22Rv1 (cell line): Measurements from ENCODE around the gene TMEM145.

Experiments
- ZFX ChIP-seq: fragments of 450-650 bp; IDR thresholded peaks from 2 replicates; pipeline ENCODE4 v1.6.1; 2017; ENCODE audit warnings: antibody characterized with exemption, borderline replicate concordance
- TF ChIP-seq, protein P1 (sequence below): fragments of 450-650 bp; IDR thresholded peaks from 2 replicates; pipeline ENCODE4 v1.5.1; 2017; ENCODE audit warnings: mild to moderate bottlenecking

DNA sequence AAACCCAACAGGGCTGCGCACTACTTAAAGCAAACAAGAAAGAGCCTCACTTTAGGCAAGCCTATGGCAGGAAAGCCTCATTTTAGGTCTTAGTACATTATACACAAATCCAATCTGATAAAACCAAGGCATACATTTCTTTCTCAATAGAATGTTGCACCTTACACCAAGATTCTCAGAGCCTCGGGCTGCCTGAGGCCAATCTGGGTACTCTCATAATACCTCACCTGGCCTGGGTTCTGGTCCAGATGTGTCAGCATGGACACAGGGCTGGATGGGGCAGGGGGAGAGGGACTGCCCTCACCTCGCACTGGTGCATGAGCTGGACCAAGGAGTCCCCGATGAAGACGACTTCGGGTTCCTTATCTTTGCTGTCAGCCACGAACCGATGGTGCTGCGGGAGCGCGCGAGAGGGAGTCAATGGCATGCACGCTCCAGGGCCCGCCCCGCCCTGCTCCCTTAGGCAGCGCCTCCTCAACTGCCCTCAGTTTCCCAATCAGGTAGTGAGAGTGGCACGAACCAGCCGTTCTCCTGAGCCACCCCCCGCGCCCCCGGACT, 11.4 kb upstream of the TMEM145 start, which contains the start of gene PRR19:
- TF ChIP-seq, protein P1, sequence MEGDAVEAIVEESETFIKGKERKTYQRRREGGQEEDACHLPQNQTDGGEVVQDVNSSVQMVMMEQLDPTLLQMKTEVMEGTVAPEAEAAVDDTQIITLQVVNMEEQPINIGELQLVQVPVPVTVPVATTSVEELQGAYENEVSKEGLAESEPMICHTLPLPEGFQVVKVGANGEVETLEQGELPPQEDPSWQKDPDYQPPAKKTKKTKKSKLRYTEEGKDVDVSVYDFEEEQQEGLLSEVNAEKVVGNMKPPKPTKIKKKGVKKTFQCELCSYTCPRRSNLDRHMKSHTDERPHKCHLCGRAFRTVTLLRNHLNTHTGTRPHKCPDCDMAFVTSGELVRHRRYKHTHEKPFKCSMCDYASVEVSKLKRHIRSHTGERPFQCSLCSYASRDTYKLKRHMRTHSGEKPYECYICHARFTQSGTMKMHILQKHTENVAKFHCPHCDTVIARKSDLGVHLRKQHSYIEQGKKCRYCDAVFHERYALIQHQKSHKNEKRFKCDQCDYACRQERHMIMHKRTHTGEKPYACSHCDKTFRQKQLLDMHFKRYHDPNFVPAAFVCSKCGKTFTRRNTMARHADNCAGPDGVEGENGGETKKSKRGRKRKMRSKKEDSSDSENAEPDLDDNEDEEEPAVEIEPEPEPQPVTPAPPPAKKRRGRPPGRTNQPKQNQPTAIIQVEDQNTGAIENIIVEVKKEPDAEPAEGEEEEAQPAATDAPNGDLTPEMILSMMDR, result no peak
- TF ChIP-seq ZFX, result no peak
